Epithelial cell of proximal tubule (primary cell): ENCODE results near the gene GNPTG. TPM values are rescaled to one million over a fixed set of nuclear protein-coding genes. Genes with fewer than 3 reads are reported as not detected.

Source experiments
- DNase-seq: peaks from one replicate; pipeline ENCODE4 v3.0.0-alpha.2; 2011; ENCODE audit warnings: low read depth
- H3K4me3 ChIP-seq: 2 replicates; pipeline ENCODE4 v1.5.1; 2011; ENCODE audit warnings: low read depth, mild to moderate bottlenecking, low read length
- total RNA-seq: library from RNA; depleted of rRNA; stranded (reverse); fragments of >200 nt; gene quantifications from 2 replicates; pipeline ENCODE4 v1.2.3, GENCODE V29; 2015
- TF ChIP-seq, protein P1 (sequence below): conservative IDR thresholded peaks from 2 replicates; pipeline ENCODE4 v1.5.1; 2012; ENCODE audit warnings: low read depth, mild to moderate bottlenecking, low read length

GNPTG gene
- total RNA-seq, 1 donor from 2014 or later, result 63.9 TPM

DNA sequence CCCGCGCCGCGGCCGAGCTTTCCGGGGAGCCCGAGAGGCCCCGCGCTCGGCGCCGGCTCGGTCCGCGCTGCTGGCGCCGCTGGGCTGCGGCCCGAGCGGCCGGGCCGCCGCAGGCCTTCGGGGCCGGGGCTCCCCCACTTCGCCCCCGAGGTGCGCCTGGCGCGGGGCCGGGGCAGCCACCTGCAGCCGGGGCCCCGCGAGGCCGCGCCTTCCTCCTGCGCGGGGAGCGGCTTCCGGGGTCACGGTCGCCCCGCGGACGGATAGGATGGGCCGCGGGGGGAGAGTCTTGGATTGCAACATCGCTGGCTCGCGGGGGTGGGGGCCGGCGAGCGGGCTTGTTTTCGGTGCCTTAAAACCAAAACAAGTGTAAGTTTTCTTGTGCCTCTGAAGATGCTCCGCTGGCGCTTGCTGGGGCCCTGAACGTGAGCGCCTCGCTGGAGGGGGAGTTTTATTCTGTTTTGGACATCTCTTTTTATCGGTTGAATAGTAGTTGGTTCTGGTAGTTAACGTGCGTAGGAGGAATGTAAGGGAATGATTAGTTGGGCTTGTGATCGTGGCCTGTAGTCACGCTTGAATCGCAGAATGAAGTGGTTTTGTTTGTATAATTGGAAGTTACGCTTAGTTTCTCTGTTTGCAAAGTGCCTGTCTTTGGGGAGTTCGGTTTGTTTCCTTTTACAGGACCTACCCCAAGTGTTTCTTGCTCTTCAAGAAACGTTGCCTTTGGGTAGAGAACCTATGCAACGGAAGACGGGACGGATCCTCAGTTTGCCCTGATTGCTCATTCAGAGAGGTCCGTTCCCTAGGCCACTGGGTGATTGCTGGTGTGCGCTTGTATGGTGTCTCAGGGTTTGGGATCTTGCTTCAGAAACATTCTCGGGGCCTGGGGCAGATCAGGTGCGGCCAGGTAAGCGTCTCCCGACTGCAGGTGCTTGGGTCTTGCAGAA, 41.6 kb upstream of the GNPTG start:
- DNase-seq, result peak; percentile 49
- TF ChIP-seq, protein P1, sequence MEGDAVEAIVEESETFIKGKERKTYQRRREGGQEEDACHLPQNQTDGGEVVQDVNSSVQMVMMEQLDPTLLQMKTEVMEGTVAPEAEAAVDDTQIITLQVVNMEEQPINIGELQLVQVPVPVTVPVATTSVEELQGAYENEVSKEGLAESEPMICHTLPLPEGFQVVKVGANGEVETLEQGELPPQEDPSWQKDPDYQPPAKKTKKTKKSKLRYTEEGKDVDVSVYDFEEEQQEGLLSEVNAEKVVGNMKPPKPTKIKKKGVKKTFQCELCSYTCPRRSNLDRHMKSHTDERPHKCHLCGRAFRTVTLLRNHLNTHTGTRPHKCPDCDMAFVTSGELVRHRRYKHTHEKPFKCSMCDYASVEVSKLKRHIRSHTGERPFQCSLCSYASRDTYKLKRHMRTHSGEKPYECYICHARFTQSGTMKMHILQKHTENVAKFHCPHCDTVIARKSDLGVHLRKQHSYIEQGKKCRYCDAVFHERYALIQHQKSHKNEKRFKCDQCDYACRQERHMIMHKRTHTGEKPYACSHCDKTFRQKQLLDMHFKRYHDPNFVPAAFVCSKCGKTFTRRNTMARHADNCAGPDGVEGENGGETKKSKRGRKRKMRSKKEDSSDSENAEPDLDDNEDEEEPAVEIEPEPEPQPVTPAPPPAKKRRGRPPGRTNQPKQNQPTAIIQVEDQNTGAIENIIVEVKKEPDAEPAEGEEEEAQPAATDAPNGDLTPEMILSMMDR, result no peak

DNA sequence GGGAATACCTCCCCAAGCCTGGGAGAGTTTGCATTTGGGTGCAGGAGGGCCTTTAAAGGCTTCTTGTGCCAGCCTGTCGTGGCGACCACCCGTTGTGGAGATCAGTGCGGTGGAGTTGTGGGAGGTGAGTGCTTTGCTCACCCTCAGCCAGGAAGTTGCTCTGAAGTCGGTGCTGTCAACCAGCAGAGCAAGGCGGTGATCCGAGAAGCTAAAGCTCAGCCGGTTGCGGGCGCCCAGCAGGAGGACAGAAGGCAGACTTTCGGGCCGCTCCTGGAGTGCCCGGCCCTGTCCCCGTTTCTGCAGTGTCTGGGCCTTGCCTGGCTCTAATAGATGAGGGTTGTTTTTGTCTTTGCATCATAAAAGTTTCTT, 40.9 kb upstream of the GNPTG start:
- peak overlapping the region; percentile 72 for H3K4me3 ChIP-seq
- TF ChIP-seq, protein P1, result peak; percentile 10
- DNase-seq, result no peak

More for the DNA sequence above, 41.6 kb upstream of the GNPTG start:
- H3K4me3 ChIP-seq, result peak overlapping the region; percentile 72

DNA sequence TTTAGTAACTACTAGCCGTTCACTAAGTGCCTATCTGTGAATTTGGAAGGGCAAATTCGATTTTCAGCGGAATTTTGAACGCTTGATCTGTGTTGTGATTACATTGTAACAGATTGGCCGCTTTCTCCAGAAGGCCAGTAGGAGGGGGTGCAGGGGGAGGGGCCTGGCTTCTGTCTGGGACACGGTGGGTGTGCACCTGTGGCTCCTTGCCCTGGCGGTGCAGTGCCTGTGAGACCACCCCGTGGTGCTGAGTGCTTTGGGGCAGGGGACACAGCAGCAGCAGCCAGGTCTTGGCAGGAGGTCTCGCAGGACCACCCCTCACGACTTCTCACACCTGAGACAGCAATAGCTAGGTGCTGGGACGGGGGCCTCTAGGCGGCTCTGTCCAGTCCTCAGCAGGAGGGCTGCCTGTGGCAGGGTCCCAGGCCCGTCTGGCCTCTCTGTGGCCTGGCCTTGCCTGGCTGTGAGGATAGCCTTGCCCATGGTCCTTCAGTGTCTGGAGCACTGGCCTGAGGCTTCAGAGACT, 40.5 kb upstream of the GNPTG start:
- no peak for DNase-seq
- TF ChIP-seq, protein P1, result no peak

DNA sequence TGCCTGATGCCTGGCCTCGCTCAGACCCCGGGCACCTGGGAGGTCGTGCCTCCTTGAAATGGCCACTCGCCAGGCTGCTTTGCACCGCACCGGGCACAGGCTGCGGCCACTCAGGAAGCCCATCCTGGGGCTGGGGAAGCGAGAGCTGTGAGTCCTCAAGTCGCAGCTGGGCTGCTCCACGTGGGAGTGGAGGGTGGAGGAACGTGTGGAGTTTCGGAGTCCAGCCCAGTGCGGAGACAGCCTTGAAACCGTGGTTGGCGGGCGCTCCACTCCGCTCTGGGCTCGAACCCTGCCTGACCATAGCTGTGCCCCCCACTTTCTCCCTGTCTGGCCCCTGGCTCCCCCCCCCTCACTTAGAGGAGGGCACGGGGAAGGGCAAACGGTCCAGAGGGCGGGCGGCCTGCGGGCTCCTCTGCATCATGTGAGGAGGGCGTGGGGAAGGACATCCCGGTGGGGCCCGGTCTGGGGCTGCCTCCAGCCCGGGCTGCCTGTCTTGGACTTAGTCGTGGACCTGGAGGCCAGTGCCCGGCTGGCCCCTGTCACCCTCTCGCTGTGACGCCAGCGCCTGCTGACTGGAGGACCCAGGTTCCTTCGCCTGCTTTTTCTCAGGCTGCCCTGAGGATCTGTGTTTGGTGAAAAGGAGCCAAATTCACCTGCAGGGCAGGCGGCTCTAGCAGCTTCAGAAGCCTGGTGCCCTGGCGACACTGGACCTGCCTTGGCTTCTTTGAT, 39.8 kb upstream of the GNPTG start:
- TF ChIP-seq, protein P1, result no peak
- H3K4me3 ChIP-seq, result peak overlapping the region; percentile 72
- no peak for DNase-seq

More for the DNA sequence above, 40.5 kb upstream of the GNPTG start:
- H3K4me3 ChIP-seq, result peak overlapping the region; percentile 72

DNA sequence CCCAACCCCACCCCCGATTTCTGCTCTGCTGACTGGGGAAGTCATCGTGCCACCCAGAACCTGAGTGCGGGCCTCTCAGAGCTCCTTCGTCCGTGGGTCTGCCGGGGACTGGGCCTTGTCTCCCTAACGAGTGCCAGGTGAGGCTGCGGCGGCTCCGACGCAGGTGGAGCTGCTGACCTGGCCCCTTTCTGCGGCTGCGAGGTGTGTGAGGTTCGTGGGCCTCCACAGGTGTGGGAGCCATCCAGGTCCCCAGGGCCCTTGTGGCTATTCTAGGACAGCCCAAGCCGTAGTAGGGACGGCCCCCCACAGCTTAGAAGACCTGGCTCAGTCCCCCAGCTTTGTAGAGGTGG, 39.3 kb upstream of the GNPTG start:
- TF ChIP-seq, protein P1, result no peak
- no peak for DNase-seq
- H3K4me3 ChIP-seq, result peak overlapping the region; percentile 72

DNA sequence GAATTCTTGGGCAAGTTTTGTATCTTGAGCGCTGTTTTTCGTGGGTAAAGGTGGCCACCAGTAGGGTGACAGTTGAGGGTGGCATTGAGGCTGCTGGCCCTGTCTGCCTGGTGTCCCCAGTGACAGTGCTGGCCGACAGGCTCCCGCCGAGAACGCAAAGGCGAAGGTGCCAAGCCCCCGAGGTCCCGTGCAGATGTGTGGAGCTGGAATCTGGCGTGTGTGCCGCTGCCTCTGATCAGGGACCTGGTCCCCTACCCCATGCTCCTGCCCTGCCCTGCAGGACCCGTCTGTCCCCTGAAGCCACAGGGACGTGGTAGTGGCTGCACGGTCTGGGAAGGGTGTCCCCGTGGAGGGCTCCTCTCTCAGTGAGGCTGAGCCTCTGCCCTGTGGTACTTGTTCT, 38.8 kb upstream of the GNPTG start:
- TF ChIP-seq, protein P1, result no peak
- H3K4me3 ChIP-seq, result no peak overlapping the region
- DNase-seq, result no peak
